Measurements from ENCODE around the gene TRIM71. TPM values are rescaled to one million over a fixed set of nuclear protein-coding genes. Genes with fewer than 3 reads are reported as not detected.

Gene TRIM71
- total RNA-seq, 2 experiments from 2014 or later: 0.18 to 0.22 TPM

DNA sequence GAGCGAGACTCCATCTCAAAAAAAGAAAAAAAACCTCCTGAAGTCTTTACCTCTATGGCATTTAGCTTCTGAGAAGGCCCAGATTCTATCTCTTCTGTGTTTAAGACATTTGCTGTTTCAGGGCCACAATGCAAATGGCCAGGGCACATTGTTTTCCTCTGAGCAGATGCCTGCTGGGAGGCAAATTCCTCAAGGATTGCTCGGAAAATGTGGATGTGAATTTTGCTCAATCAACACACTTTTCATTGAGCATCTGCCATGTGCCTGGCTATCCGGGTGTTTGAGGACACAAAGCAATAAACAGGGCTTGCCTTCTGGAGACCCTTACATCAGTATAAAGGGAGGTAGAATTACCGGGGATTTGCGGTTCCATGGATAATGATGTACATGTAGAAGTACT lies 20.0 kb downstream of the TRIM71 start:
- intact Hi-C loops (cut with micrococcal nuclease): no loop called here
- DNase-seq: no peak
- no peak for ATAC-seq
- Mint-ChIP-seq H3K4me3 (no peak overlapping the region), H3K36me3 (ENCODE audit: low read depth) (no peaks in the 10 kb centered on the region), H3K4me1 (ENCODE audit: low read depth) (peaks cover 11% of the 10 kb centered on the region), H3K27ac (no peak overlapping the region), H3K9me3 (no peaks in the 10 kb centered on the region), H3K27me3 (peaks cover 4% of the 10 kb centered on the region)
- ChIA-PET POLR2A (interaction anchor here (1.3 kb wide), 1 partner anchor 58 kb away, joined by 5 read pairs; no protein-coding TSS in a partner anchor), CTCF (no interaction called here)
- TF ChIP-seq, protein P1, sequence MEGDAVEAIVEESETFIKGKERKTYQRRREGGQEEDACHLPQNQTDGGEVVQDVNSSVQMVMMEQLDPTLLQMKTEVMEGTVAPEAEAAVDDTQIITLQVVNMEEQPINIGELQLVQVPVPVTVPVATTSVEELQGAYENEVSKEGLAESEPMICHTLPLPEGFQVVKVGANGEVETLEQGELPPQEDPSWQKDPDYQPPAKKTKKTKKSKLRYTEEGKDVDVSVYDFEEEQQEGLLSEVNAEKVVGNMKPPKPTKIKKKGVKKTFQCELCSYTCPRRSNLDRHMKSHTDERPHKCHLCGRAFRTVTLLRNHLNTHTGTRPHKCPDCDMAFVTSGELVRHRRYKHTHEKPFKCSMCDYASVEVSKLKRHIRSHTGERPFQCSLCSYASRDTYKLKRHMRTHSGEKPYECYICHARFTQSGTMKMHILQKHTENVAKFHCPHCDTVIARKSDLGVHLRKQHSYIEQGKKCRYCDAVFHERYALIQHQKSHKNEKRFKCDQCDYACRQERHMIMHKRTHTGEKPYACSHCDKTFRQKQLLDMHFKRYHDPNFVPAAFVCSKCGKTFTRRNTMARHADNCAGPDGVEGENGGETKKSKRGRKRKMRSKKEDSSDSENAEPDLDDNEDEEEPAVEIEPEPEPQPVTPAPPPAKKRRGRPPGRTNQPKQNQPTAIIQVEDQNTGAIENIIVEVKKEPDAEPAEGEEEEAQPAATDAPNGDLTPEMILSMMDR (IDR thresholded peaks at IDR 0.05): no peak

DNA sequence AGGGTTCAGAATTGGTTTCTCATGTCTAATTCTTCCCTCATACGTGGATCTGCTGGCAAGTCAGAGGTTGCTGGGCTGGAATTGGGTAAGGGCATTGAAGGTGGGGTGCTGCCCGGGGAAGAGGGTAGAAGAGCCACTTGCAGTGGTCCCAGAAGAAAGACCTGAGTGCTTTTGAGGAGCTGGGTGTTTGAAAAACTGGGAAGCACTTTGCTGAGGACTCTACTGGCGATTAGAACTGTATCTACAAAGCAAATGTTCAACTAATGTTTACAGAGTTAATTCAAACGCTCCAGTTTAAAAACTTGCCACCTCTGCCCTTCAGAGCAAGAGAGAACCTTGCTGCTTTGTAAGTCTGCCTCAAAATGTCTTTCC lies 21.9 kb downstream of the TRIM71 start:
- H3K4me3 Mint-ChIP-seq: no peak overlapping the region
- no peak for ATAC-seq
- DNase-seq: no peak
- H3K36me3 Mint-ChIP-seq (ENCODE audit: low read depth): no peaks in the 10 kb centered on the region
- peaks cover 2% of the 10 kb centered on the region for H3K27me3 Mint-ChIP-seq
- no peaks in the 10 kb centered on the region for H3K9me3 Mint-ChIP-seq
- H3K27ac Mint-ChIP-seq: no peak overlapping the region
- peaks cover 14% of the 10 kb centered on the region for H3K4me1 Mint-ChIP-seq (ENCODE audit: low read depth)
- ChIA-PET POLR2A (interaction anchor here (0.5 kb wide), 1 partner anchor 725 kb away, joined by 3 read pairs; no protein-coding TSS in a partner anchor), CTCF (no interaction called here)
- TF ChIP-seq, protein P1 (IDR thresholded peaks at IDR 0.05): no peak
- intact Hi-C loops (cut with micrococcal nuclease): no loop called here

DNA sequence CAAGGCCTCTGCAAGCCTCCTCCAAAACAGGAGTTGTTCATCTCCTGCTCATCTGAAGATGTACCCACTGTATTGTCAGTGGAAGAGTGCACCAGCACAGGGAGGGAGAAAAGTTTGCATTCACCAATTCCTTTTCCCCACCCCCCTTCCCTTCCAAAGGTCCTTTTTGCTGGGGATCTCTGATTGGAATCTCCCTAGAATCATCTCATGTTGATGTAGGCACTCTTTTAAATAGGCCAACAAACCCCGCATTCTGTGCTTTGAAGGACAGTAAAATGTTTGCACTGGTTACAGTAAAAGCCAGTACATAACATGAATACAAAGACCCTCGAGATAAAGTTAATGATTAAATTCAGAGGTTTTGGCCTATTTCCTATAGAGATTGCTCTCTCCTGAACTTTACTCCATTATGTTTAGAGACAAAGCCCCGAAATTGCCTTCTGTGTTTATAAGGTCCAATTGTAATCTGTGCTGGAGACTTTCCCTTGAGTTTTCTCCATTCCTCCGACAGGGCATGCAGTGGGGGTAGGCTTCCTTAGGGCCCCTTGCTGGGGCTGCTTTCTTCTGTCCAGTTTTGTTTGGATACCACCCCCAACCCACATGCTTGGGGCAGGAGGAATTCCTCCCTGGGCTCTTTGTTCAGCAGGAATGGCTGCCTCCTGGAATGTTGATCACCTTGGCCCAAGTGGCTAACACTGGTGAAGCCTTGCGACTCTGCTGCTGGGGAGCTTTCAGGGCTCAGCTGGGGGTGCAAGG lies 22.5 kb downstream of the TRIM71 start:
- Mint-ChIP-seq H3K9me3 (no peaks in the 10 kb centered on the region), H3K27me3 (peaks cover 2% of the 10 kb centered on the region), H3K27ac (no peak overlapping the region), H3K36me3 (ENCODE audit: low read depth) (no peaks in the 10 kb centered on the region), H3K4me3 (no peak overlapping the region), H3K4me1 (ENCODE audit: low read depth) (peaks cover 14% of the 10 kb centered on the region)
- TF ChIP-seq, protein P1 (IDR thresholded peaks at IDR 0.05): no peak
- intact Hi-C loops (cut with micrococcal nuclease): no loop called here
- POLR2A ChIA-PET: interaction anchor here (0.5 kb wide), 1 partner anchor 725 kb away, joined by 3 read pairs; no protein-coding TSS in a partner anchor
- CTCF ChIA-PET: no interaction called here
- ATAC-seq (no peak), DNase-seq (no peak)

DNA sequence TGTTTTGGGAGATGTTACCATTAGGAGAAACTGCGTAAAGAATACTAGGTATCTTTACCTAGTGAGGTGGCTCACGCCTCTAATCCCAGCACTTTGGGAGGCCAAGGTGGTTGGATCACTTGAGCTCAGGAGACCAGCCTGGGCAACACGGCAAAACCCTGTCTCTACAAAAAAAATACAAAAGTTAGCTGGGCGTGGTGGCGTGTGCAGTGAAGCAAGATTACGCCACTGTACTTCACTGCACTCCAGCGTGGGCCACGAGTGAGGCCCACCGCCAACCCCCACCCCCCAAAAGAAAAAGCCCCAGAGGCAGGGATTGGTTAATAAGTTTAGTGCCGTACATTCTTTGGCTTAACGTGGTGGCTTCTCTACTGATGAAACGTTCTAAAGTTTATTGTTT lies 23.5 kb downstream of the TRIM71 start:
- intact Hi-C loops (cut with micrococcal nuclease): no loop called here
- POLR2A ChIA-PET: no interaction called here
- no peak for DNase-seq
- CTCF ChIA-PET: no interaction called here
- no peaks in the 10 kb centered on the region for H3K9me3 Mint-ChIP-seq
- no peak for ATAC-seq
- TF ChIP-seq, protein P1 (IDR thresholded peaks at IDR 0.05): no peak
- H3K27me3 Mint-ChIP-seq: no peaks in the 10 kb centered on the region
- no peaks in the 10 kb centered on the region for H3K36me3 Mint-ChIP-seq (ENCODE audit: low read depth)
- peaks cover 14% of the 10 kb centered on the region for H3K4me1 Mint-ChIP-seq (ENCODE audit: low read depth)
- no peak overlapping the region for H3K4me3 Mint-ChIP-seq
- H3K27ac Mint-ChIP-seq: no peak overlapping the region

DNA sequence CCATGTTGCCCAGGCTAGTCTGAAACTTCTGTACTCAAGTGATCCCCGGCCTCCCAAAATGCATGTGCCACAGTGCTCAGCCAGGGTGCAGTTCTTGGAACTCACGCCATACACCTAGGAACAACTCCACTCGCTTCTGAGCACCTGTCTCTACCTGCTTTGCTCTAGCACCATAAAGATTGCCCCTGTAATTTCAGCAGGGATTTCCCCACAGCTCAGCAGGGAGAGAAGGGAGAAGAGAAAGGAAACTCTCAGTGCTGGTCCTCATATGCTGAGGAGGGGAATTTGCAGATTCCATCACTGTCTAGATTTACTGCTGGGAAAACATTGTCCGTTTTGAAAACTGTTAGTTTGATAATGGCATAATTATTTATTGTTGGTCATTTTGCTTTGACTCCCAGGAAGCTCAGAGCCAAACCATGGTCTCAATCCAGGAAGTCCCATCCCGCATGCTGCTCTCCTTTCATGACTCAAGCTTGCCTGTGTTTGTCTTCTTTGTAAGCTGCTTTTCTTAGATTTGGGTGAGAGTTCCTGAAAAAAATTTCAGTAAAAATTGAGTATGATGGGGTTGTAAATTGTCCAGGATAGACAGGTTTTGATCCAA lies 24.2 kb downstream of the TRIM71 start:
- H3K27me3 Mint-ChIP-seq: no peaks in the 10 kb centered on the region
- ATAC-seq (no peak), DNase-seq (no peak)
- H3K9me3 Mint-ChIP-seq: no peaks in the 10 kb centered on the region
- intact Hi-C loops (cut with micrococcal nuclease): no loop called here
- H3K4me1 Mint-ChIP-seq (ENCODE audit: low read depth): peaks cover 14% of the 10 kb centered on the region
- POLR2A ChIA-PET: no interaction called here
- no peak overlapping the region for H3K4me3 Mint-ChIP-seq
- TF ChIP-seq, protein P1 (IDR thresholded peaks at IDR 0.05): no peak
- H3K27ac Mint-ChIP-seq: no peak overlapping the region
- H3K36me3 Mint-ChIP-seq (ENCODE audit: low read depth): no peaks in the 10 kb centered on the region
- CTCF ChIA-PET: no interaction called here

Data from activated CD8-positive, alpha-beta T cell treated with anti-CD3 and anti-CD28 coated beads for 36 hours (primary cell).